HG02973 (cell line): Measurements from ENCODE around the gene SREBF2.
A peak's percentile ranks its signal among the peaks of the same experiment; 100 is the strongest.

ENCODE experiments used
- ATAC-seq: cut with Tn5 transposase; IDR thresholded peaks from one replicate; pipeline ENCODE4 v1.9.1; 2021; ENCODE audit warnings: moderate library complexity; ENCODE audit not compliant: unreplicated experiment

SREBF2 gene

GRCh38 chr22:41832553-41833368 is at the start of gene SREBF2:
TSS of gene SREBF2 (plus strand) at chr22:41833105. CDS start at chr22:41833271, 166 bp downstream.
- peak; percentile 79 for ATAC-seq

- ATAC-seq = no peak
Measured at GRCh38 chr22:41787331-41787730, 45.6 kb upstream of the SREBF2 start.

- no peak for ATAC-seq
Measured at GRCh38 chr22:41793871-41794270, 39.0 kb upstream of the SREBF2 start.

- ATAC-seq = no peak
Measured at GRCh38 chr22:41798736-41799135, 34.2 kb upstream of the SREBF2 start.

GRCh38 chr22:41799486-41800347 is 33.2 kb upstream of the SREBF2 start:
- ATAC-seq = peak; percentile 24

GRCh38 chr22:41800348-41801146 is 32.4 kb upstream of the SREBF2 start, which contains the start of gene CCDC134:
TSS of gene CCDC134 (plus strand) at chr22:41800679. CDS start at chr22:41808891, 8,212 bp downstream.
- ATAC-seq = peak; percentile 82

- ATAC-seq = no peak
Measured at GRCh38 chr22:41801147-41801819, 31.6 kb upstream of the SREBF2 start.

GRCh38 chr22:41801886-41802285 is 31.0 kb upstream of the SREBF2 start:
- no peak for ATAC-seq

GRCh38 chr22:41805639-41806038 is 27.3 kb upstream of the SREBF2 start:
- no peak for ATAC-seq

- ATAC-seq = no peak
Measured at GRCh38 chr22:41808400-41808799, 24.5 kb upstream of the SREBF2 start.

GRCh38 chr22:41810022-41810421 is 22.9 kb upstream of the SREBF2 start:
- ATAC-seq = no peak

GRCh38 chr22:41812805-41813545 is 19.9 kb upstream of the SREBF2 start:
- no peak for ATAC-seq

GRCh38 chr22:41813726-41814410 is 19.0 kb upstream of the SREBF2 start:
- no peak for ATAC-seq

- ATAC-seq = no peak
Measured at GRCh38 chr22:41815716-41816115, 17.2 kb upstream of the SREBF2 start.

- no peak for ATAC-seq
Measured at GRCh38 chr22:41816241-41816640, 16.7 kb upstream of the SREBF2 start.

- no peak for ATAC-seq
Measured at GRCh38 chr22:41816871-41817270, 16.0 kb upstream of the SREBF2 start.

GRCh38 chr22:41818011-41818410 is 14.9 kb upstream of the SREBF2 start:
- no peak for ATAC-seq

GRCh38 chr22:41818596-41818995 is 14.3 kb upstream of the SREBF2 start:
- no peak for ATAC-seq

GRCh38 chr22:41819257-41819656 is 13.6 kb upstream of the SREBF2 start:
- ATAC-seq = no peak
